Suppressor macrophage treated with lipopolysaccharide for 4 hours (primary cell): ENCODE results near the gene SUN1.
"Not testable (repeated sequence)": the region's sequence is repeated elsewhere in the genome, so short reads cannot be mapped to it uniquely, and the experiment has no call there.

ENCODE experiments used
- DNase-seq: peaks from one replicate; pipeline ENCODE4 v3.0.0-alpha.2; 2020

The SUN1 gene

DNA sequence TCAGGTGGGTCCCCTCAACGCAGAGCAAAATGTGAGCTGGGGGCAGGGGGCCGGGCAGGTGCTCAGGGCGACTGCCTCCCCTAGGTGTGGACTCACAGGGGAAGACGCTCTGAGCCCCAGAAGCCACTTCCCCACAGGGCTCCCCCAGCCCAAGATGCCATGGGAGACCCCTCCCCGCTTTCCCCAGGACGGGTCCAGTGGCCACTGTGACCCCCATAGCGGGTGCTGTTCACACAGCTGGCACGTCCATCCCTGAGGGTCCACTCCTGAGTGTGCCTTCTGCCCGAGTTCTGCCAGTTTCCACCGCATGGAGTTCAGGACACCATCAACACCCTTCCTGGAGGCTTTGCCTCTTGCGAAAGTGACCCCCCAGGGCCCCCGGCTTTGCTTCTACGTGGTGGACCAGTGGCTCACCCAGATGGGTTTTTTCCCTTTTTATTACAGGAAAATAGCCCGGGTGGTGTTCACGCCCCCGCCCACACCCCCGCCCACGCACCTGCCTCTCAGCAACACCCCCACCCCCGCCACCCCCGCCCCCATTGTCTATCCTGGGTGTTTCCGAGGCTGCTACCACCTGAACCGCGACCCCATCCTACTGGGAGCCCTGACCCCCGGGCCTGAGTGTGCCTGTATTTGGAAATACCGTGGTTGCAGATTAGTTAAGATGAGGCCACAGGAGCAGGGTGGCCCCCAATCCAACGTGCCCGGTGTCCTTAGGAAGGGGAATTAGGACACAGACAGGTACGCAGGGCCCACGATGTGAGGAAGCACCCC, 90.2 kb downstream of the SUN1 start:
- DNase-seq, result no peak

DNA sequence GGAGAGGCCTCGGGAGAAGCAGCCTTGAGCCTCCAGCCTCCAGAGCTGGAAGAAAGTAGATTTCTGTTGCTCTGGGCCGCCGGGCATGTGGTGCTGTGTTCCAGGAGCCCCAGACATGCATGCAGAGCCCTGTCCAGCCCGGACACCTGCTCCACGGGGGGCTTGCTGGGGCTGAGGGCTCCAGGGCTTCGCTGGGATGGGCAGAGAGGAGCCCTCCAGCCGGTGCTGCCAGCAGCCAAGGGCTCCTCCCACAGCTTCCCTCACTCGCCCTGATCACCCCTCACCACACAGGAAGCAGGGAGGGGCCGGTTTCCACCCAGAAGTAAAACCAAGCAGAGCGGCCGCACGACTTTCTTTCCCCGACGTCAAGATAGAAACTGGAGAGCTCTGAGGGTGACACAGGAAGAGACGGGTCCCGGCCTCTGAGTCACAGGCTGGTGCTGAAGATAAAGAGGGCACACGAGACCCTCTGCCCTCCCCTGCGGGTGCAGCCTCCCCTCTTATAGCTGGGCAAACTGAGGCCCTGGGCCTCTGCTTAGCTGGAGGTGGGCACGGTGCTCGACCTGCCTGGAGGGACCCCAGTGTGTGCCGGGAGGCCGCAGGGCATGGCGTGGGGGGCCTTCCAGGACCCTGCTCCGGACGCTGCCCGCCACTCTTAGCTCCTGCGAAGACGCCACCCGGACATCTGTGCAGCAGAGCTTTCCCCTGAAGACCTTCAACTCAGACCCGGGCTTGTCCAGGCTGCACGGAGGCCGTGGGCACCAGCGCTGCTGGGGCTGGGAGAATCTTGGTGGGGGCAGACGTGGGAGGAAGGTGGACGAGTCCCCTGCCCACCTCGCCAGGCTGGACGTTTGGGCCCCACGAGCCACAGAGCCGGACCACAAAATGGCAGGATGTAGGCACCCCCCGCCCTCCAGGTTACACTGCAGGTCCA, 91.1 kb downstream of the SUN1 start:
- peak; percentile 90 for DNase-seq

DNA sequence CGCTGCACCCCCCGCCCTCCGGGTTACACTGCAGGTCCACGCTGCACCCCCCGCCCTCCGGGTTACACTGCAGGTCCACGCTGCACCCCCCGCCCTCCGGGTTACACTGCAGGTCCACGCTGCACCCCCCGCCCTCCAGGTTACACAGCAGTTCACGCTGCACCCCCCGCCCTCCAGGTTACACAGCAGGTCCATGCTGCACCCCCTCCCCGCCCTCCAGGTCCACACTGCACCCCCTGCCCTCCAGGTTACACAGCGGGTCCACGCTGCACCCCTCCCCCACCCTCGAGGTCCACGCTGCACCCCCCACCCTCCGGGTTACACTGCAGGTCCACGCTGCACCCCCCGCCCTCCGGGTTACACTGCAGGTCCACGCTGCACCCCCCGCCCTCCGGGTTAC, 91.8 kb downstream of the SUN1 start:
- DNase-seq, result not testable (repeated sequence)
